ENCODE results near the gene ANAPC16. TPM values are rescaled to one million over a fixed set of nuclear protein-coding genes. Genes with fewer than 3 reads are reported as not detected.

The ANAPC16 gene
- total RNA-seq, 1 experiment from 2014 or later = 71.1 TPM

GRCh38 chr10:72201293-72201692 is 14.5 kb upstream of the ANAPC16 start:
- Histone ChIP-seq H2AFZ (ENCODE audit: low read depth, low read length, poor library complexity, severe bottlenecking) (no peak overlapping the region), H3K9me3 (ENCODE audit: control insufficient read depth in 1 of 2, insufficient read depth in 1 of 2, low read depth in 1 of 2, low read length in 2 of 2) (no peaks in the 10 kb centered on the region), H4K20me1 (ENCODE audit: insufficient read depth) (no peaks in the 10 kb centered on the region), H3K27ac (ENCODE audit: low read depth, low read length) (no peak overlapping the region), H3K79me2 (ENCODE audit: insufficient read depth, low read length) (no peaks in the 10 kb centered on the region), H3K27me3 (ENCODE audit: insufficient read depth, low read length) (no peaks in the 10 kb centered on the region), H3K4me2 (ENCODE audit: low read length) (no peak overlapping the region), H3K9ac (ENCODE audit: low read length) (no peak overlapping the region), H3K9me2 (ENCODE audit: insufficient read depth) (no peaks in the 10 kb centered on the region), H3K4me3 (replicated peaks in 1 of 2; ENCODE audit: low read depth in 1 of 2, low read length in 2 of 2) (no peak overlapping the region), H3K4me1 (ENCODE audit: control insufficient read depth in 1 of 2, insufficient read depth in 2 of 2, low read length in 2 of 2) (peaks cover 11 to 18% of the 10 kb centered on the region in 2 experiments), H3K36me3 (ENCODE audit: control insufficient read depth in 1 of 2, insufficient read depth in 2 of 2, low read length in 2 of 2) (peaks cover 0 to 8% of the 10 kb centered on the region in 2 experiments; a peak in 2 of 4 replicates)
- ChIA-PET POLR2A (interaction anchor here (1.1 kb wide), 1 partner anchor 72 kb away, joined by 3 read pairs; the partner anchor contains the start of gene DDIT4), RAD21 (ENCODE audit: low non-redundant PET in 1 of 2, low total read pairs in 2 of 2, uncharacterized antibody in 2 of 2, unreplicated experiment in 2 of 2) (no interaction called here), CTCF (interaction anchor here (1.7 kb wide), 1 partner anchor 133 kb away, joined by 7 read pairs; no protein-coding TSS in a partner anchor)
- no peak for ATAC-seq
- DNase-seq (ENCODE audit: low read depth, low spot score) = no peak
- BruUV-seq (replicated peaks) = no TSS peak
- TF ChIP-seq ZFX (IDR thresholded peaks at IDR 0.05) (no peak), JUND (IDR thresholded peaks at IDR 0.05) (no peak), EZH2phosphoT487 (IDR thresholded peaks at IDR 0.05; ENCODE audit: borderline replicate concordance) (no peak), POLR2A (IDR thresholded peaks at IDR 0.05; ENCODE audit: borderline replicate concordance, extremely low read depth, insufficient read depth, insufficient read length) (no peak), ATF3 (IDR thresholded peaks at IDR 0.05) (no peak), CEBPB (IDR thresholded peaks at IDR 0.05; ENCODE audit: low read depth) (no peak)
- intact Hi-C loops (cut with micrococcal nuclease) = no loop called here

GRCh38 chr10:72204296-72204695 is 11.5 kb upstream of the ANAPC16 start:
- intact Hi-C loops (cut with micrococcal nuclease) = no loop called here
- H4K20me1 ChIP-seq (ENCODE audit: insufficient read depth) = no peaks in the 10 kb centered on the region
- H3K79me2 ChIP-seq (ENCODE audit: insufficient read depth, low read length) = no peaks in the 10 kb centered on the region
- ATAC-seq (peak; percentile 55; the same call in 1 of the 2 replicates), DNase-seq (ENCODE audit: low read depth, low spot score) (no peak)
- no TSS peak for BruUV-seq (replicated peaks)
- peak overlapping the region; percentile 42; the same call in 1 of the 2 replicates for H3K27ac ChIP-seq (ENCODE audit: low read depth, low read length)
- H3K4me2 ChIP-seq (ENCODE audit: low read length) = no peak overlapping the region
- no peak overlapping the region for H3K9ac ChIP-seq (ENCODE audit: low read length)
- no peaks in the 10 kb centered on the region for H3K9me2 ChIP-seq (ENCODE audit: insufficient read depth)
- ChIA-PET POLR2A (no interaction called here), RAD21 (ENCODE audit: low non-redundant PET in 1 of 2, low total read pairs in 2 of 2, uncharacterized antibody in 2 of 2, unreplicated experiment in 2 of 2) (no interaction called here), CTCF (interaction anchor here (1.4 kb wide), 1 partner anchor 21 kb away, joined by 3 read pairs; no protein-coding TSS in a partner anchor)
- H3K9me3 ChIP-seq (ENCODE audit: control insufficient read depth in 1 of 2, insufficient read depth in 1 of 2, low read depth in 1 of 2, low read length in 2 of 2) = no peaks in the 10 kb centered on the region
- peaks cover 7 to 12% of the 10 kb centered on the region in 2 experiments; a peak in 3 of 4 replicates for H3K4me1 ChIP-seq (ENCODE audit: control insufficient read depth in 1 of 2, insufficient read depth in 2 of 2, low read length in 2 of 2)
- H2AFZ ChIP-seq (ENCODE audit: low read depth, low read length, poor library complexity, severe bottlenecking) = no peak overlapping the region
- H3K36me3 ChIP-seq (ENCODE audit: control insufficient read depth in 1 of 2, insufficient read depth in 2 of 2, low read length in 2 of 2) = peaks cover 0 to 8% of the 10 kb centered on the region in 2 experiments; a peak in 2 of 4 replicates
- no peaks in the 10 kb centered on the region for H3K27me3 ChIP-seq (ENCODE audit: insufficient read depth, low read length)
- no peak overlapping the region for H3K4me3 ChIP-seq (replicated peaks in 1 of 2; ENCODE audit: low read depth in 1 of 2, low read length in 2 of 2)
- TF ChIP-seq CTCF (IDR thresholded peaks at IDR 0.05 in 2 of 3, conservative IDR thresholded peaks at IDR 0.05 in 1 of 3; ENCODE audit: borderline replicate concordance in 1 of 3, insufficient read depth in 1 of 3, low read depth in 2 of 3, low read length in 2 of 3) (no peak), RAD21 (IDR thresholded peaks at IDR 0.05; ENCODE audit: low read depth) (no peak), CEBPB (IDR thresholded peaks at IDR 0.05; ENCODE audit: low read depth) (no peak), JUND (IDR thresholded peaks at IDR 0.05) (no peak), ELF1 (IDR thresholded peaks at IDR 0.05; ENCODE audit: borderline replicate concordance, low read depth) (no peak), EZH2 (IDR thresholded peaks at IDR 0.05) (no peak), ATF3 (IDR thresholded peaks at IDR 0.05) (no peak), TCF7L2 (IDR thresholded peaks at IDR 0.05; ENCODE audit: borderline replicate concordance, extremely low read depth, insufficient read depth, insufficient read length) (no peak), ZFX (IDR thresholded peaks at IDR 0.05) (no peak), MAX (IDR thresholded peaks at IDR 0.05) (no peak), YY1 (IDR thresholded peaks at IDR 0.05; ENCODE audit: extremely low read depth, insufficient replicate concordance, low read depth, low read length) (no peak), CBX3 (IDR thresholded peaks at IDR 0.05; ENCODE audit: low read depth) (no peak)
